Calu3 (cell line): ENCODE results near the gene C1QL2. TPM values are rescaled to one million over a fixed set of nuclear protein-coding genes. Genes with fewer than 3 reads are reported as not detected.

ENCODE experiments used
- BruUV-seq: library from RNA; stranded (reverse); fragments of 400-500 nt; replicated peaks from 2 replicates; lab custom pipeline; 2021; lab: Mats Ljungman, UMichigan
- CTCF ChIA-PET: fragments of 300-600 bp; sonication (Branson Sonifier 250); formaldehyde crosslinking; loops from one replicate; lab custom pipeline; 2022; ENCODE audit warnings: antibody characterized with exemption; lab: Charles Lee
- DNase-seq: peaks from one replicate; pipeline ENCODE4 v3.0.0; 2022
- H3K27ac Mint-ChIP-seq: one replicate; pipeline ENCODE4 v1.8.0; 2022; ENCODE audit warnings: mixed read lengths; ENCODE audit not compliant: unreplicated experiment
- H3K27me3 Mint-ChIP-seq: one replicate; pipeline ENCODE4 v1.8.0; 2022; ENCODE audit warnings: mixed read lengths; ENCODE audit not compliant: unreplicated experiment
- H3K36me3 Mint-ChIP-seq: one replicate; pipeline ENCODE4 v1.8.0; 2022; ENCODE audit warnings: mild to moderate bottlenecking, moderate library complexity, mixed read lengths; ENCODE audit not compliant: insufficient read depth, unreplicated experiment
- H3K4me1 Mint-ChIP-seq: one replicate; pipeline ENCODE4 v1.8.0; 2022; ENCODE audit warnings: mild to moderate bottlenecking, low read depth, mixed read lengths; ENCODE audit not compliant: unreplicated experiment
- H3K4me3 Mint-ChIP-seq: one replicate; pipeline ENCODE4 v1.8.0; 2022; ENCODE audit warnings: mild to moderate bottlenecking, low read depth, moderate library complexity, mixed read lengths; ENCODE audit not compliant: unreplicated experiment
- H3K9me3 Mint-ChIP-seq: one replicate; pipeline ENCODE4 v1.8.0; 2022; ENCODE audit warnings: low read depth, mixed read lengths; ENCODE audit not compliant: unreplicated experiment
- intact Hi-C: fragments of 100-400 bp; cut with micrococcal nuclease; formaldehyde crosslinking; loops from one replicate; pipeline ENCODE4 v1.10.0; 2022; ENCODE audit not compliant: unreplicated experiment
- total RNA-seq: library from RNA; stranded (reverse); gene quantifications from 2 replicates; pipeline ENCODE4 v1.2.3, GENCODE V29; 2022
- TF ChIP-seq, protein P1 (sequence below): fragments of 200-600 bp; IDR thresholded peaks from one replicate; pipeline ENCODE4 v1.8.0; 2022; ENCODE audit warnings: antibody characterized with exemption; ENCODE audit not compliant: unreplicated experiment

C1QL2 gene
- total RNA-seq, 1 experiment from 2014 or later = not detected

DNA sequence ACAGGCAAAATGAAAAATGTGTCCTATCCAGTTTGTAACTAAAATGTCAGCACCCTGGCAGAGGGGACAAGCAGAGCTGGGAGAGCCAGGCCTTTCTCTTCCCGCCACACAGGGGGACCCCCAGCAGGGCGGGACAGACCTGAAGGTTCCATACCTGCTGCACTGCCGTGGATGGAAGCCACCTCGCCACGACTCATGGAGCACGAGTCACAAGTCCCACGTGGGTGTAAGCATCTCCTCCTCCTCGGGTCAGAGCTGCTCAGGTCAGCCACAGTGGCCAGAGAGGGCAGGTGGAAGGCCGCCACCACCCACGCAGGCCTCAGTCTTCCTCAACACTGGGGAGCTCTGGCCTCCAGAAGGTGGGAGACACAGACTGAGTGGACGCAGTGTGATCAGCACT lies 21.0 kb downstream of the C1QL2 start:
- H3K27me3 Mint-ChIP-seq = peaks cover 82% of the 10 kb centered on the region
- no peaks in the 10 kb centered on the region for H3K4me1 Mint-ChIP-seq
- no TSS peak for BruUV-seq
- no peak overlapping the region for H3K27ac Mint-ChIP-seq
- CTCF ChIA-PET = no interaction called here
- H3K36me3 Mint-ChIP-seq = no peaks in the 10 kb centered on the region
- intact Hi-C loops = no loop called here
- no peaks in the 10 kb centered on the region for H3K9me3 Mint-ChIP-seq
- TF ChIP-seq, protein P1, sequence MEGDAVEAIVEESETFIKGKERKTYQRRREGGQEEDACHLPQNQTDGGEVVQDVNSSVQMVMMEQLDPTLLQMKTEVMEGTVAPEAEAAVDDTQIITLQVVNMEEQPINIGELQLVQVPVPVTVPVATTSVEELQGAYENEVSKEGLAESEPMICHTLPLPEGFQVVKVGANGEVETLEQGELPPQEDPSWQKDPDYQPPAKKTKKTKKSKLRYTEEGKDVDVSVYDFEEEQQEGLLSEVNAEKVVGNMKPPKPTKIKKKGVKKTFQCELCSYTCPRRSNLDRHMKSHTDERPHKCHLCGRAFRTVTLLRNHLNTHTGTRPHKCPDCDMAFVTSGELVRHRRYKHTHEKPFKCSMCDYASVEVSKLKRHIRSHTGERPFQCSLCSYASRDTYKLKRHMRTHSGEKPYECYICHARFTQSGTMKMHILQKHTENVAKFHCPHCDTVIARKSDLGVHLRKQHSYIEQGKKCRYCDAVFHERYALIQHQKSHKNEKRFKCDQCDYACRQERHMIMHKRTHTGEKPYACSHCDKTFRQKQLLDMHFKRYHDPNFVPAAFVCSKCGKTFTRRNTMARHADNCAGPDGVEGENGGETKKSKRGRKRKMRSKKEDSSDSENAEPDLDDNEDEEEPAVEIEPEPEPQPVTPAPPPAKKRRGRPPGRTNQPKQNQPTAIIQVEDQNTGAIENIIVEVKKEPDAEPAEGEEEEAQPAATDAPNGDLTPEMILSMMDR = no peak
- no peak for DNase-seq
- H3K4me3 Mint-ChIP-seq = no peak overlapping the region

DNA sequence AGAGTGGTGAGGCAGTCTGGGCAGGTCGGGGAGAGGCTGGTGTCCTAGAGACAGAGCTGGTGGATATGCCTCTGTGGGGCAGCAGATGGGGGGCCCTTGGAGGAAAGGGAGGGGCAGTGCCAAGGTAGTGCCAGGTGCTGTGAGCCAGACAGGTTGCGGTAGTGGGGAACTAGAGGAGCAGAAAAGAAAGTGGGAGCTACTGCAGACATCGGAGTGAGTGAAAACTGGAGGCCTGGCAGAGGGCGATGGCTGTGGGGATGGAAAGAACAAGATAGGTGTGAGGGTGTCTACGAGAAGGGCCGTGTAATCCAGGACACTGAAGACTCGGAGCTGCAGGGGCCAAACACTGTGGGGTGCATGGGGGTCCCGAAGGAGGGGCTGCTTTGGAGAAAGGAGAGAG lies 21.7 kb downstream of the C1QL2 start:
- TF ChIP-seq, protein P1 = no peak
- intact Hi-C loops = no loop called here
- Mint-ChIP-seq H3K4me3 (no peak overlapping the region), H3K9me3 (no peaks in the 10 kb centered on the region), H3K27ac (no peak overlapping the region), H3K4me1 (no peaks in the 10 kb centered on the region), H3K27me3 (peaks cover 76% of the 10 kb centered on the region), H3K36me3 (no peaks in the 10 kb centered on the region)
- BruUV-seq = no TSS peak
- CTCF ChIA-PET = no interaction called here
- DNase-seq = no peak

DNA sequence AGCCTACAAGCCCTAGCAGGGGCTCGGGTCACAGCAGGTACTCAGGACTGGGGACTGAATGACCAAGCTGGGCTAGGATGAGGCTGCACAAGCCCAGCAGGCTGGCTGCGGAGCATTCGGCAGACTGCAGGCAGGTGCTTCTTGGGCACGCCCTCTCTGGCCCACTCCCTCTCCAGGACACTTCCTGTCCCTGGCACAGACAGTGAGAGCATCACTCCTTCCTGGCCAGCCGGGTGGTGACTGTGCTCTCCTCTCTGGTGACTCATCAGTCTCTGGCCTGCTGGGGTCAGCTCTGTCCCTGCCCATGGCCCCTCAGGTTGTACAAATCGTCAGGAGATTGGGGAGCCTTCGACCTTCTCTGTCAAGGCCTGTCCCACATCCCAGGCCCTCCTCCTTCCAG lies 22.5 kb downstream of the C1QL2 start:
- H3K27me3 Mint-ChIP-seq = peaks cover 68% of the 10 kb centered on the region
- TF ChIP-seq, protein P1 = no peak
- CTCF ChIA-PET = no interaction called here
- H3K4me3 Mint-ChIP-seq = no peak overlapping the region
- no peaks in the 10 kb centered on the region for H3K36me3 Mint-ChIP-seq
- no peaks in the 10 kb centered on the region for H3K4me1 Mint-ChIP-seq
- H3K9me3 Mint-ChIP-seq = no peaks in the 10 kb centered on the region
- no peak for DNase-seq
- no TSS peak for BruUV-seq
- intact Hi-C loops = no loop called here
- no peak overlapping the region for H3K27ac Mint-ChIP-seq

DNA sequence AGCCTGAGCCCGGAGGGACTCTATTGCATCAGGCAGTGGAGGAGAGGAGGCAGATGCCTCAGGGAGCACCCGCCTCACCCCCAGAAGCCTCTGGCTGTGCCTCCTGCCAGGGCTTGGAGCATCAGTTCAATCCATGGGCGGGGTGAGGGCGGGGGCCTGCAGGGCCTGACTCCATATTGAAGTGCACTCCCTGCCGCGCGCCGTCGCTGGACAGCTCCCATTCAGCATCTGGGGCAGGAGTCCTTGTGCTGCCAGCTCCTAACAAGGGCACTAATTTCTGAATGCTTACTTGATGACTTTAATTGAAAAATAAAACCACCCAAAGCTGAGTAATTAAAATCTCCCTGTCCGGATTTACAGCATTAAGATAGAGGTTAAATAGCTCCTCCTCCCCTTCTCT lies 23.8 kb downstream of the C1QL2 start:
- H3K4me3 Mint-ChIP-seq = no peak overlapping the region
- H3K36me3 Mint-ChIP-seq = no peaks in the 10 kb centered on the region
- H3K27me3 Mint-ChIP-seq = peaks cover 64% of the 10 kb centered on the region

More for the DNA sequence above, 23.8 kb downstream of the C1QL2 start:
- TF ChIP-seq, protein P1 = no peak
- intact Hi-C loops = no loop called here
- Mint-ChIP-seq H3K27ac (no peak overlapping the region), H3K9me3 (no peaks in the 10 kb centered on the region), H3K4me1 (no peaks in the 10 kb centered on the region)
- BruUV-seq = no TSS peak
- CTCF ChIA-PET = interaction anchor here (0.6 kb wide), 1 partner anchor 1152 kb away, joined by 4 read pairs; no protein-coding TSS in a partner anchor
- DNase-seq = no peak
